WTC11 (cell line): Measurements from ENCODE around the gene ZDHHC14. TPM values are rescaled to one million over a fixed set of nuclear protein-coding genes. Genes with fewer than 3 reads are reported as not detected.

Experiments used
- ATAC-seq: fragments of 200-7000 bp; cut with Tn5 transposase; 2 replicates; pipeline ENCODE4 v1.10.0; 2021; ENCODE audit warnings: mild to moderate bottlenecking, moderate library complexity
- CTCF ChIA-PET: fragments of 300-600 bp; sonication (Branson Sonifier 250); formaldehyde crosslinking; loops from one replicate; lab custom pipeline; 2021; ENCODE audit warnings: antibody characterized with exemption; lab: Charles Lee
- POLR2A ChIA-PET: fragments of 350-600 bp; sonication (Branson Sonifier 250); formaldehyde crosslinking; loops from one replicate; lab custom pipeline; 2021; ENCODE audit warnings: antibody characterized with exemption; lab: Charles Lee
- DNase-seq: peaks from one replicate; pipeline ENCODE4 v3.0.0; 2021; ENCODE audit warnings: low spot score
- H3K27ac Mint-ChIP-seq: 2 replicates; pipeline ENCODE4 v1.8.0; 2021; ENCODE audit warnings: mixed read lengths
- H3K27me3 Mint-ChIP-seq: 2 replicates; pipeline ENCODE4 v1.8.0; 2021; ENCODE audit warnings: low read depth, mild to moderate bottlenecking, moderate library complexity, mixed read lengths
- H3K36me3 Mint-ChIP-seq: 2 replicates; pipeline ENCODE4 v1.8.0; 2021; ENCODE audit warnings: mixed read lengths
- H3K4me1 Mint-ChIP-seq: 2 replicates; pipeline ENCODE4 v1.8.0; 2022; ENCODE audit warnings: mixed read lengths
- H3K4me3 Mint-ChIP-seq: 2 replicates; pipeline ENCODE4 v1.8.0; 2021; ENCODE audit warnings: mild to moderate bottlenecking, moderate library complexity, mixed read lengths
- H3K9me3 Mint-ChIP-seq: 2 replicates; pipeline ENCODE4 v1.8.0; 2021; ENCODE audit warnings: mixed read lengths
- ATF3 ChIP-seq: sonication (generic); formaldehyde crosslinking; conservative IDR thresholded peaks from 2 replicates; pipeline ENCODE4 v1.8.1; 2022; ENCODE audit warnings: mild to moderate bottlenecking, missing genetic modification reagents
- CDX4 ChIP-seq: fragments of 250-450 bp; sonication (Bioruptor Pico); IDR thresholded peaks from 2 replicates; pipeline ENCODE4 v1.9.0; 2021; ENCODE audit warnings: moderate library complexity, mild to moderate bottlenecking, inconsistent platforms, borderline replicate concordance
- ELF4 ChIP-seq: sonication (generic); formaldehyde crosslinking; IDR thresholded peaks from 2 replicates; pipeline ENCODE4 v1.8.1; 2022; ENCODE audit warnings: low read depth, mild to moderate bottlenecking, moderate library complexity, missing genetic modification reagents
- EMX1 ChIP-seq: fragments of 250-450 bp; sonication (Bioruptor Pico); IDR thresholded peaks from 2 replicates; pipeline ENCODE4 v1.8.0; 2021; ENCODE audit warnings: mild to moderate bottlenecking
- IRF2 ChIP-seq: sonication (generic); formaldehyde crosslinking; IDR thresholded peaks from 2 replicates; pipeline ENCODE4 v1.8.0; 2022; ENCODE audit warnings: low read depth, missing genetic modification reagents, borderline replicate concordance
- MYBL2 ChIP-seq: sonication (generic); formaldehyde crosslinking; IDR thresholded peaks from 2 replicates; pipeline ENCODE4 v1.8.1; 2023; ENCODE audit warnings: mild to moderate bottlenecking, moderate library complexity, missing genetic modification reagents
- SMAD3 ChIP-seq: sonication (generic); formaldehyde crosslinking; IDR thresholded peaks from 2 replicates; pipeline ENCODE4 v1.8.0; 2022; ENCODE audit warnings: missing genetic modification reagents, mild to moderate bottlenecking, borderline replicate concordance
- SMAD4 ChIP-seq: sonication (generic); formaldehyde crosslinking; IDR thresholded peaks from 2 replicates; pipeline ENCODE4 v1.8.0; 2022; ENCODE audit warnings: mild to moderate bottlenecking, missing genetic modification reagents
- total RNA-seq: library from RNA; stranded (reverse); gene quantifications from 3 replicates; pipeline ENCODE4 v1.2.3, GENCODE V29; 2021
- TF ChIP-seq, protein P1 (sequence below): sonication (generic); formaldehyde crosslinking; IDR thresholded peaks from 2 replicates; pipeline ENCODE4 v1.8.0; 2022; ENCODE audit warnings: mild to moderate bottlenecking, missing genetic modification reagents
- TF ChIP-seq, protein P2 (sequence below): sonication (generic); formaldehyde crosslinking; IDR thresholded peaks from 2 replicates; pipeline ENCODE4 v1.8.0; 2022; ENCODE audit warnings: missing genetic modification reagents
- TF ChIP-seq, protein P3 (sequence below): sonication (generic); formaldehyde crosslinking; IDR thresholded peaks from 2 replicates; pipeline ENCODE4 v1.8.1; 2023; ENCODE audit warnings: mild to moderate bottlenecking, missing genetic modification reagents, moderate library complexity

ZDHHC14 gene
- total RNA-seq, 1 experiment from 2014 or later: 6.6 TPM

- Mint-ChIP-seq H3K36me3 (no peaks in the 10 kb centered on the region), H3K4me3 (no peak overlapping the region), H3K9me3 (no peaks in the 10 kb centered on the region), H3K27ac (no peak overlapping the region), H3K4me1 (peaks cover 6% of the 10 kb centered on the region), H3K27me3 (peaks cover 2% of the 10 kb centered on the region; the same call in 1 of the 2 replicates)
- TF ChIP-seq MYBL2 (CRISPR knock-in tag): no peak
- TF ChIP-seq SMAD4 (CRISPR knock-in tag): no peak
- DNase-seq (no peak), ATAC-seq (no peak)
- ChIA-PET POLR2A (no interaction called here), CTCF (no interaction called here)
These were observed 303.8 kb downstream of the ZDHHC14 start for GRCh38 chr6:157684620-157685299.

- H3K9me3 Mint-ChIP-seq: no peaks in the 10 kb centered on the region
These were observed 304.7 kb downstream of the ZDHHC14 start for GRCh38 chr6:157685596-157686280.

DNA sequence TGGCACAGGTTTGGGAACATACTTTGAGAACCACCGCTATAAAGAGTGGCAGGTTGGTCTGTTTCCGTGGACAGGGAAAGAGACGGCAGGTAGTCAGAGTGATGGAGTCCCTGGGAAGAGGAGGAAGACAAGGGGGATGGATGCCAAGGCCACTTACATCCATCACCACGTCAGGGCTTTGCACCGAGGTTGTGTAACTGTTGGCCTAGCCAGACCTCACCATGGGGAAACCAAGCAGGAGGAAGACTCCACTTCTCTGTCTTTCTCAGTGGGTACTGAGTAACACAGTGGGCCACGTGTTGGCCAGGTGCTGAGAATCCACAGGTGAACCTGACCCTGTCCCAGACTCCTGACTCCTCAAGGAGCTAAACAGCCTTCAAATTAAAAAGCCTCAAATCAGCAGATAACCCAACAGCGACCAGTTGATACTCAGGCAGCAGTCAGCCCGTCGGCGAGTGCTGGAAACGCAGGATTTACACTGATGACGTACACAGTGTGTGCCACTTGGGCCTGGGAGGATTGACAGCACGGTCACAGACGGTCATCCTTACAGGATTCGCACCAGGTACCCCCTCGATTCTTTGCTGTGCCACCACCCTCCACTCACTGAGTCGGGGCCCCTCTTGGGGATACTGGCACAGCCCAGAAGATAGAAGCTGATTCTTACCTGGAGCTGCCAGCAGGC, 307.4 kb downstream of the ZDHHC14 start:
- no peak for ATAC-seq
- no peaks in the 10 kb centered on the region; the same call in none of the 2 replicates for H3K27me3 Mint-ChIP-seq
- H3K27ac Mint-ChIP-seq: no peak overlapping the region
- DNase-seq: no peak
- no peaks in the 10 kb centered on the region for H3K9me3 Mint-ChIP-seq
- peaks cover 6% of the 10 kb centered on the region for H3K4me1 Mint-ChIP-seq
- ChIA-PET POLR2A (no interaction called here), CTCF (interaction anchor here (0.7 to 2.5 kb wide), 13 partner anchors 8 to 373 kb away, joined by 3 to 25 read pairs (median 5); partner anchors contain the start of gene TMEM242)
- TF ChIP-seq CDX4: no peak
- TF ChIP-seq, protein P1, sequence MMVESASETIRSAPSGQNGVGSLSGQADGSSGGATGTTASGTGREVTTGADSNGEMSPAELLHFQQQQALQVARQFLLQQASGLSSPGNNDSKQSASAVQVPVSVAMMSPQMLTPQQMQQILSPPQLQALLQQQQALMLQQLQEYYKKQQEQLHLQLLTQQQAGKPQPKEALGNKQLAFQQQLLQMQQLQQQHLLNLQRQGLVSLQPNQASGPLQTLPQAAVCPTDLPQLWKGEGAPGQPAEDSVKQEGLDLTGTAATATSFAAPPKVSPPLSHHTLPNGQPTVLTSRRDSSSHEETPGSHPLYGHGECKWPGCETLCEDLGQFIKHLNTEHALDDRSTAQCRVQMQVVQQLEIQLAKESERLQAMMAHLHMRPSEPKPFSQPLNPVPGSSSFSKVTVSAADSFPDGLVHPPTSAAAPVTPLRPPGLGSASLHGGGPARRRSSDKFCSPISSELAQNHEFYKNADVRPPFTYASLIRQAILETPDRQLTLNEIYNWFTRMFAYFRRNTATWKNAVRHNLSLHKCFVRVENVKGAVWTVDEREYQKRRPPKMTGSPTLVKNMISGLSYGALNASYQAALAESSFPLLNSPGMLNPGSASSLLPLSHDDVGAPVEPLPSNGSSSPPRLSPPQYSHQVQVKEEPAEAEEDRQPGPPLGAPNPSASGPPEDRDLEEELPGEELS (CRISPR knock-in tag): no peak
- no peak for TF ChIP-seq EMX1
- no peak for TF ChIP-seq ELF4 (CRISPR knock-in tag)
- no peak for TF ChIP-seq IRF2 (CRISPR knock-in tag)
- TF ChIP-seq SMAD3: no peak
- 0 out of 2 replicates have a peak, but pooled peaks have one; percentile 15 for TF ChIP-seq ATF3
- no peak overlapping the region for H3K4me3 Mint-ChIP-seq
- no peaks in the 10 kb centered on the region for H3K36me3 Mint-ChIP-seq

More at GRCh38 chr6:157685596-157686280, 304.7 kb downstream of the ZDHHC14 start:
- TF ChIP-seq, protein P2, sequence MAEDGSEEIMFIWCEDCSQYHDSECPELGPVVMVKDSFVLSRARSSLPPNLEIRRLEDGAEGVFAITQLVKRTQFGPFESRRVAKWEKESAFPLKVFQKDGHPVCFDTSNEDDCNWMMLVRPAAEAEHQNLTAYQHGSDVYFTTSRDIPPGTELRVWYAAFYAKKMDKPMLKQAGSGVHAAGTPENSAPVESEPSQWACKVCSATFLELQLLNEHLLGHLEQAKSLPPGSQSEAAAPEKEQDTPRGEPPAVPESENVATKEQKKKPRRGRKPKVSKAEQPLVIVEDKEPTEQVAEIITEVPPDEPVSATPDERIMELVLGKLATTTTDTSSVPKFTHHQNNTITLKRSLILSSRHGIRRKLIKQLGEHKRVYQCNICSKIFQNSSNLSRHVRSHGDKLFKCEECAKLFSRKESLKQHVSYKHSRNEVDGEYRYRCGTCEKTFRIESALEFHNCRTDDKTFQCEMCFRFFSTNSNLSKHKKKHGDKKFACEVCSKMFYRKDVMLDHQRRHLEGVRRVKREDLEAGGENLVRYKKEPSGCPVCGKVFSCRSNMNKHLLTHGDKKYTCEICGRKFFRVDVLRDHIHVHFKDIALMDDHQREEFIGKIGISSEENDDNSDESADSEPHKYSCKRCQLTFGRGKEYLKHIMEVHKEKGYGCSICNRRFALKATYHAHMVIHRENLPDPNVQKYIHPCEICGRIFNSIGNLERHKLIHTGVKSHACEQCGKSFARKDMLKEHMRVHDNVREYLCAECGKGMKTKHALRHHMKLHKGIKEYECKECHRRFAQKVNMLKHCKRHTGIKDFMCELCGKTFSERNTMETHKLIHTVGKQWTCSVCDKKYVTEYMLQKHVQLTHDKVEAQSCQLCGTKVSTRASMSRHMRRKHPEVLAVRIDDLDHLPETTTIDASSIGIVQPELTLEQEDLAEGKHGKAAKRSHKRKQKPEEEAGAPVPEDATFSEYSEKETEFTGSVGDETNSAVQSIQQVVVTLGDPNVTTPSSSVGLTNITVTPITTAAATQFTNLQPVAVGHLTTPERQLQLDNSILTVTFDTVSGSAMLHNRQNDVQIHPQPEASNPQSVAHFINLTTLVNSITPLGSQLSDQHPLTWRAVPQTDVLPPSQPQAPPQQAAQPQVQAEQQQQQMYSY: no peak
- TF ChIP-seq, protein P3, sequence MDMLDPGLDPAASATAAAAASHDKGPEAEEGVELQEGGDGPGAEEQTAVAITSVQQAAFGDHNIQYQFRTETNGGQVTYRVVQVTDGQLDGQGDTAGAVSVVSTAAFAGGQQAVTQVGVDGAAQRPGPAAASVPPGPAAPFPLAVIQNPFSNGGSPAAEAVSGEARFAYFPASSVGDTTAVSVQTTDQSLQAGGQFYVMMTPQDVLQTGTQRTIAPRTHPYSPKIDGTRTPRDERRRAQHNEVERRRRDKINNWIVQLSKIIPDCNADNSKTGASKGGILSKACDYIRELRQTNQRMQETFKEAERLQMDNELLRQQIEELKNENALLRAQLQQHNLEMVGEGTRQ: no peak
- no peak overlapping the region for H3K27ac Mint-ChIP-seq
- CTCF ChIA-PET: no interaction called here
- DNase-seq (no peak), ATAC-seq (no peak)
- peaks cover 6% of the 10 kb centered on the region for H3K4me1 Mint-ChIP-seq
- H3K4me3 Mint-ChIP-seq: no peak overlapping the region
- no peaks in the 10 kb centered on the region for H3K36me3 Mint-ChIP-seq
- POLR2A ChIA-PET: no interaction called here
- H3K27me3 Mint-ChIP-seq: peaks cover 2% of the 10 kb centered on the region; the same call in 1 of the 2 replicates
